Thymus (tissue), 11 donors: ENCODE results near the gene TPSB2. TPM values are rescaled to one million over a fixed set of nuclear protein-coding genes. Genes with fewer than 3 reads are reported as not detected.
"Not testable (repeated sequence)": the region's sequence is repeated elsewhere in the genome, so short reads cannot be mapped to it uniquely, and the experiment has no call there.

Experiments used
- DNase-seq, 9 donors: peaks; one replicate each; pipeline ENCODE4 v3.0.0-alpha.2; 2013; ENCODE audit warnings: low spot score in 9 of 9, low read depth in 6 of 9, missing footprints in 1 of 9
- H3K27ac ChIP-seq, 2 donors: one replicate each; pipeline ENCODE4 v1.5.1; 2013; ENCODE audit warnings: control low read depth in 1 of 2, low read depth in 1 of 2, low read length in 1 of 2, mild to moderate bottlenecking in 1 of 2, moderate library complexity in 1 of 2
- H3K27me3 ChIP-seq, 2 donors: one replicate each; pipeline ENCODE4 v1.5.1; 2013; ENCODE audit warnings: low read length in 1 of 2; ENCODE audit not compliant: control insufficient read depth in 2 of 2, insufficient read depth in 1 of 2
- H3K36me3 ChIP-seq, 2 donors: one replicate each; pipeline ENCODE4 v1.5.1; 2013; ENCODE audit warnings: low read length in 1 of 2, mild to moderate bottlenecking in 1 of 2, moderate library complexity in 1 of 2; ENCODE audit not compliant: control insufficient read depth in 2 of 2, insufficient read depth in 2 of 2
- H3K4me1 ChIP-seq, 2 donors: one replicate each; pipeline ENCODE4 v1.5.1; 2013; ENCODE audit warnings: low read length in 2 of 2; ENCODE audit not compliant: control insufficient read depth in 2 of 2, insufficient read depth in 2 of 2
- H3K4me3 ChIP-seq, 2 donors: one replicate each; pipeline ENCODE4 v1.5.1; 2013; ENCODE audit warnings: low read length in 2 of 2, control low read depth in 1 of 2, mild to moderate bottlenecking in 1 of 2
- H3K9me3 ChIP-seq, 2 donors: one replicate each; pipeline ENCODE4 v1.5.1; 2013; ENCODE audit warnings: low read length in 1 of 2, mild to moderate bottlenecking in 1 of 2; ENCODE audit not compliant: control insufficient read depth in 2 of 2, insufficient read depth in 1 of 2
- WGBS: extraction: QIAGEN DNeasy Blood & Tissue Kit; methylation state at CpG from one replicate; pipeline ENCODE4 v1.1.7; 2013; 5-methylcytosine and 5-hydroxymethylcytosine counted together
- polyA plus RNA-seq: library from polyadenylated mRNA; stranded (reverse); fragments of 200-250 nt; gene quantifications from one replicate; pipeline ENCODE4 v1.2.3, GENCODE V29; 2013
- total RNA-seq: library from RNA; stranded (reverse); fragments of 120-200 nt; gene quantifications from one replicate; pipeline ENCODE4 v1.2.4, GENCODE V29; 2013
- donor health status: healthy.

Gene TPSB2
- total and polyA plus RNA-seq, 2 donors, result 0.71 to 15.5 TPM

GRCh38 chr16:1194665-1195392 is 35.2 kb downstream of the TPSB2 start:
- Histone ChIP-seq H3K9me3 (peaks cover 0 to 6% of the 10 kb centered on the region in 2 donors), H3K4me3 (no peak overlapping the region), H3K4me1 (no peaks in the 10 kb centered on the region), H3K36me3 (no peaks in the 10 kb centered on the region), H3K27me3 (peaks cover 0 to 7% of the 10 kb centered on the region in 2 donors), H3K27ac (no peak overlapping the region)
- WGBS, result 35% methylated on average over 61 of the region's 61 CpGs
- DNase-seq, result peak in 2 of 9 donors; percentile 7 to 12

- no peak for DNase-seq
- H3K9me3 ChIP-seq, result no peaks in the 10 kb centered on the region
- no peaks in the 10 kb centered on the region for H3K36me3 ChIP-seq
- H3K27ac ChIP-seq, result no peak overlapping the region
- no peaks in the 10 kb centered on the region for H3K4me1 ChIP-seq
- H3K27me3 ChIP-seq, result peaks cover 0 to 7% of the 10 kb centered on the region in 2 donors
- H3K4me3 ChIP-seq, result no peak overlapping the region
- 80% methylated on average over 29 of the region's 29 CpGs for WGBS
Measured at GRCh38 chr16:1193825-1194581, 36.0 kb downstream of the TPSB2 start.

- DNase-seq, result no peak
- WGBS, result 74% methylated on average over 30 of the region's 30 CpGs
- peaks cover 0 to 12% of the 10 kb centered on the region in 2 donors for H3K27me3 ChIP-seq
Measured at GRCh38 chr16:1193143-1193824, 36.7 kb downstream of the TPSB2 start.

GRCh38 chr16:1192384-1193073 is 37.5 kb downstream of the TPSB2 start:
- Histone ChIP-seq H3K9me3 (no peaks in the 10 kb centered on the region), H3K4me3 (no peak overlapping the region), H3K4me1 (no peaks in the 10 kb centered on the region), H3K27me3 (peaks cover 0 to 12% of the 10 kb centered on the region in 2 donors), H3K27ac (no peak overlapping the region), H3K36me3 (no peaks in the 10 kb centered on the region)
- 90% methylated on average over 9 of the region's 9 CpGs for WGBS
- no peak for DNase-seq

More at GRCh38 chr16:1193143-1193824, 36.7 kb downstream of the TPSB2 start:
- Histone ChIP-seq H3K9me3 (no peaks in the 10 kb centered on the region), H3K4me1 (no peaks in the 10 kb centered on the region), H3K27ac (no peak overlapping the region), H3K36me3 (no peaks in the 10 kb centered on the region), H3K4me3 (no peak overlapping the region)

GRCh38 chr16:1190789-1191188 is 39.2 kb downstream of the TPSB2 start:
- not testable (repeated sequence) for H3K9me3 ChIP-seq, H3K27ac ChIP-seq, H3K36me3 ChIP-seq, DNase-seq, H3K4me1 ChIP-seq, H3K4me3 ChIP-seq
- WGBS, result 96% methylated on average over 11 of the region's 11 CpGs
- H3K27me3 ChIP-seq, result peaks cover 0 to 12% of the 10 kb centered on the region in 2 donors

GRCh38 chr16:1189455-1189854 is 40.5 kb downstream of the TPSB2 start:
- 77% methylated on average over 7 of the region's 7 CpGs for WGBS
- peaks cover 0 to 11% of the 10 kb centered on the region in 2 donors for H3K27me3 ChIP-seq
- H3K4me3 ChIP-seq, result no peak overlapping the region
- H3K9me3 ChIP-seq, result peaks cover 0 to 15% of the 10 kb centered on the region in 2 donors
- no peaks in the 10 kb centered on the region for H3K4me1 ChIP-seq
- H3K36me3 ChIP-seq, result no peaks in the 10 kb centered on the region
- DNase-seq, result no peak
- H3K27ac ChIP-seq, result no peak overlapping the region

- no peaks in the 10 kb centered on the region for H3K36me3 ChIP-seq
- H3K4me1 ChIP-seq, result no peaks in the 10 kb centered on the region
- no peak overlapping the region for H3K27ac ChIP-seq
- H3K27me3 ChIP-seq, result peaks cover 0 to 14% of the 10 kb centered on the region in 2 donors
- H3K4me3 ChIP-seq, result no peak overlapping the region
- peaks cover 0 to 17% of the 10 kb centered on the region in 2 donors for H3K9me3 ChIP-seq
- DNase-seq, result peak in 8 of 9 donors; percentile 10 to 52 (median 34)
- WGBS, result 51% methylated on average over 32 of the region's 32 CpGs
Measured at GRCh38 chr16:1188432-1189189, 41.4 kb downstream of the TPSB2 start.

- H3K4me1 ChIP-seq, H3K36me3 ChIP-seq, H3K27ac ChIP-seq, H3K4me3 ChIP-seq: not testable (repeated sequence)
- DNase-seq, result peak in 1 of 9 donors; percentile 20
- peaks cover 0 to 32% of the 10 kb centered on the region in 2 donors for H3K27me3 ChIP-seq
- H3K9me3 ChIP-seq, result peaks cover 0 to 23% of the 10 kb centered on the region in 2 donors
- WGBS, result 88% methylated on average over 62 of the region's 86 CpGs
Measured at GRCh38 chr16:1185460-1186207, 44.4 kb downstream of the TPSB2 start.
